GM13976 (cell line): ENCODE results near the gene AKR7A3.

ENCODE experiments used
- DNase-seq: peaks from one replicate; pipeline ENCODE4 v3.0.0; 2012; ENCODE audit warnings: low spot score
- in situ Hi-C: fragments of 300-500 bp; cut with MboI; formaldehyde crosslinking; loops from one replicate; pipeline ENCODE4 v1.12.0; 2022; ENCODE audit warnings: low sequenced_read_pairs, mixed read lengths, inconsistent platforms; ENCODE audit not compliant: unreplicated experiment
- TF ChIP-seq, protein P1 (sequence below): IDR thresholded peaks from 2 replicates; pipeline ENCODE4 v1.5.1; 2012; ENCODE audit warnings: borderline replicate concordance, mild to moderate bottlenecking; ENCODE audit not compliant: insufficient read depth; ENCODE audit errors: extremely low read depth, missing control alignments, control extremely low read depth

Gene AKR7A3

GRCh38 chr1:19310720-19311502 lies 22.3 kb upstream of the AKR7A3 start:
- TF ChIP-seq, protein P1, sequence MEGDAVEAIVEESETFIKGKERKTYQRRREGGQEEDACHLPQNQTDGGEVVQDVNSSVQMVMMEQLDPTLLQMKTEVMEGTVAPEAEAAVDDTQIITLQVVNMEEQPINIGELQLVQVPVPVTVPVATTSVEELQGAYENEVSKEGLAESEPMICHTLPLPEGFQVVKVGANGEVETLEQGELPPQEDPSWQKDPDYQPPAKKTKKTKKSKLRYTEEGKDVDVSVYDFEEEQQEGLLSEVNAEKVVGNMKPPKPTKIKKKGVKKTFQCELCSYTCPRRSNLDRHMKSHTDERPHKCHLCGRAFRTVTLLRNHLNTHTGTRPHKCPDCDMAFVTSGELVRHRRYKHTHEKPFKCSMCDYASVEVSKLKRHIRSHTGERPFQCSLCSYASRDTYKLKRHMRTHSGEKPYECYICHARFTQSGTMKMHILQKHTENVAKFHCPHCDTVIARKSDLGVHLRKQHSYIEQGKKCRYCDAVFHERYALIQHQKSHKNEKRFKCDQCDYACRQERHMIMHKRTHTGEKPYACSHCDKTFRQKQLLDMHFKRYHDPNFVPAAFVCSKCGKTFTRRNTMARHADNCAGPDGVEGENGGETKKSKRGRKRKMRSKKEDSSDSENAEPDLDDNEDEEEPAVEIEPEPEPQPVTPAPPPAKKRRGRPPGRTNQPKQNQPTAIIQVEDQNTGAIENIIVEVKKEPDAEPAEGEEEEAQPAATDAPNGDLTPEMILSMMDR: no peak
- DNase-seq: peak; percentile 43
- in situ Hi-C loops: no loop called here

DNA sequence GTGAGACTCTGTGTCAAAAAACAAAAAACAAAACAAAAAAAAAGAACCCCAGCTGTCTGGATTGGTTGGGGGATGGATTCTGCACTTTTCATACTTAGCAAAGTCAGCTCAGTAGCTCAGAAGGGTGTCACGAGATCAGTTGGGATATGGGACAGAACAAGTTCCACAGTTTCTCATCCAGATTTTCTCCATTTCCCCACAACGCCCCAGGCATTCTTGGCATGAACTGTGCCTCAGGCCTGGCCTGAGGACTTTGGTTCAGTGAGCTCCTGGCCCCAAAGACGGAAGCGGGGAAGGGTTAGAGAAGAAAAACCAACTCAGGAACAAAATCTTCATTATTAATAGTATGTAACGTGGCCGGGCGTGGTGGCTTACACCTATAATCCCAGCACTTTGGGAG lies 21.5 kb upstream of the AKR7A3 start:
- DNase-seq: no peak
- in situ Hi-C loops: no loop called here
- TF ChIP-seq, protein P1: no peak

DNA sequence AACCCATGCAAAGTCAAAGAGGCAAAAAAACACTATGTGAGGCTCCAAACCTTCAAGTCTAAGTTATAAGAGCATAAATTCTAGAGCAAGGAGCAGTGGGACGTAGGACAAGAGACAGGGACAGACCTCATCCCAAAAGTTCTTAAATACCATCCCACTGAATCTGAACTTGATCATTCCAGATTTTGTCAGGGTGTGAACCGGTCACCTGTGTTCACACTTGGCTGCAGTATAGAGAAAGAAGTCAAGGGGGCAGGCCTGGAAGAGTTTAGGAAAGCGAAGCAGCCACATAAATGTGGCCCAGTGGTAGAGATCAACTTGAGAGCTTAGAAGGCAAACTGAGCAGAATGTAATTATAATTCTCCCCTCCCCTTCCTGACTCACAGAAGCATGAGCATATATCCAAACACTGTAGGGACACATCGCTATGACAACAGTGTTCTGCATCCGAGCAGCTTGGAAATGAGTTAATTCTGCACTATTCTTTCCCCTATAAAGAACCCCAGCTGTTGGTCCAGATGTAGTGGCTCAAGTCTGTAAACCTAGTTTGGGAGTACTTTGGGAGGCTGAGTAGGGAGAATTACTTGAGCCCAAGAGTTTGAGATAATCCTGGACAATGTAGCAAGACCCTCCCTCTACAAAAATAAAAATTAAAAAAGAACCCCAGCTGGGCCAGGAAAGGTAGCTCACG lies 20.7 kb upstream of the AKR7A3 start:
- DNase-seq: no peak
- TF ChIP-seq, protein P1: no peak
- in situ Hi-C loops: no loop called here

DNA sequence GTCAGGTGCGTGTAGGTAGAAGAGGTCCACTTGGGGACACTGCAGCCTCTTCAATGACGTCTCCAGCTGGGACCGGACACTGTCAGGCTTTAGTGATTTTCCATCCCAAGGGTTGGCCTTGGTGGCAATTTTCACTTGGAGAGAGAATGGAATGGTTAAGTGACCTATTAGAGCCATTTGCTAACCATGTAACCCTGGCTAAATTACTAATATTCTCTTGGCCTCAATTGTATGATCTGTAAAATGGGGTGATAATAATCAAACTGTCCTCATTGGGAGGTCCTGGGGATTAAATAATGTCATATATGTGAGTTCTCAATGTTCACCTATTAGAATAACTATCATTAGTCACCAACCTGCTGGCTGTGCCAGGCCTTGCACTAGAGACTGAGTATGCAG lies 19.9 kb upstream of the AKR7A3 start:
- TF ChIP-seq, protein P1: no peak
- in situ Hi-C loops: no loop called here
- DNase-seq: no peak

DNA sequence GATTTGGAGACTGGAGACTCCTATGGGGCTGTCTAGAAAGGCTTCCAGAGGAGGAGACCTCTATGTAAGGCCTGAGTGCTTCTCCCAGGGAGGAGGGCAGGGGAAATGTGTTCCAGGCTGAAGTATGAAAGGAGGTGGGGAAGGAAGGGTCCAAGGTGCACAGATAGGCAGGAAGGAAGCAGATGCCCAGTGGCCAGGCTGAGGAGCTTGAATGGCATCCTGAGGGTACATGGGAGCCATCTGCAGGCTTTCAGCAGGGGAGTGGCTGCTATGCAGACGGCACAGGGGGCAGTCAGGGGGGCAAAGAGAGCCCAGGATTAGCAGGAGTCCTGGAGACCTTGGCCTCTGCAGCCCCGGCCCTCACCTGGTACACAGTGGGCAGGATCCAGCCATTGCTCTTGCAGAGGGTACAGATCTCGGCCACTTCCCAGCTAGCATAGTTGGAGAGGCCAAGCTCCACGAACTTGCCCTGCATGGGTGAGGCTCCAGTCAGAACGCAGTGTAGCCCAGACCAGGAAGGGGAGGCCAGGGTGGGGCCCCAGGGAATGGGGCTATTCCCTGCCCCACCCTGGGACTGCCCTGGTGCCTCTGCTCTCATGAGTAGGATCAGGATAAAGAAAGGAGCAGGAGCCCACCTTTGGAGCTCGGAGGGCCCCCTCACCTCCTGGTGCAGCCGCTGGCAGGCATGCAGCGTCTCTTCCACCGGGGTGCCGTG lies 19.4 kb upstream of the AKR7A3 start:
- no peak for DNase-seq
- in situ Hi-C loops: no loop called here
- TF ChIP-seq, protein P1: no peak

GRCh38 chr1:19306941-19307340 lies 18.4 kb upstream of the AKR7A3 start:
- in situ Hi-C loops: no loop called here
- TF ChIP-seq, protein P1: no peak
- no peak for DNase-seq
